GM18517 (cell line): ENCODE data around the gene ARAP1.

Experiments used
- ATAC-seq: cut with Tn5 transposase; IDR thresholded peaks from one replicate; pipeline ENCODE4 v1.9.1; 2021; ENCODE audit warnings: mild to moderate bottlenecking, moderate library complexity; ENCODE audit not compliant: unreplicated experiment

Gene ARAP1

GRCh38 chr11:72744474-72744873 is 7.7 kb downstream of the ARAP1 start:
- no peak for ATAC-seq

- ATAC-seq, result peak; percentile 76
Observed at GRCh38 chr11:72743321-72744221, 8.6 kb downstream of the ARAP1 start.

GRCh38 chr11:72742513-72743320 is 9.5 kb downstream of the ARAP1 start:
- ATAC-seq, result no peak

GRCh38 chr11:72741849-72742512 is 10.2 kb downstream of the ARAP1 start:
- no peak for ATAC-seq

GRCh38 chr11:72741429-72741833 is 10.8 kb downstream of the ARAP1 start:
- ATAC-seq, result no peak

- ATAC-seq, result no peak
Observed at GRCh38 chr11:72740562-72741428, 11.4 kb downstream of the ARAP1 start.

GRCh38 chr11:72740060-72740424 is 12.2 kb downstream of the ARAP1 start:
- no peak for ATAC-seq

GRCh38 chr11:72739240-72740059 is 12.8 kb downstream of the ARAP1 start:
- ATAC-seq, result no peak

DNA sequence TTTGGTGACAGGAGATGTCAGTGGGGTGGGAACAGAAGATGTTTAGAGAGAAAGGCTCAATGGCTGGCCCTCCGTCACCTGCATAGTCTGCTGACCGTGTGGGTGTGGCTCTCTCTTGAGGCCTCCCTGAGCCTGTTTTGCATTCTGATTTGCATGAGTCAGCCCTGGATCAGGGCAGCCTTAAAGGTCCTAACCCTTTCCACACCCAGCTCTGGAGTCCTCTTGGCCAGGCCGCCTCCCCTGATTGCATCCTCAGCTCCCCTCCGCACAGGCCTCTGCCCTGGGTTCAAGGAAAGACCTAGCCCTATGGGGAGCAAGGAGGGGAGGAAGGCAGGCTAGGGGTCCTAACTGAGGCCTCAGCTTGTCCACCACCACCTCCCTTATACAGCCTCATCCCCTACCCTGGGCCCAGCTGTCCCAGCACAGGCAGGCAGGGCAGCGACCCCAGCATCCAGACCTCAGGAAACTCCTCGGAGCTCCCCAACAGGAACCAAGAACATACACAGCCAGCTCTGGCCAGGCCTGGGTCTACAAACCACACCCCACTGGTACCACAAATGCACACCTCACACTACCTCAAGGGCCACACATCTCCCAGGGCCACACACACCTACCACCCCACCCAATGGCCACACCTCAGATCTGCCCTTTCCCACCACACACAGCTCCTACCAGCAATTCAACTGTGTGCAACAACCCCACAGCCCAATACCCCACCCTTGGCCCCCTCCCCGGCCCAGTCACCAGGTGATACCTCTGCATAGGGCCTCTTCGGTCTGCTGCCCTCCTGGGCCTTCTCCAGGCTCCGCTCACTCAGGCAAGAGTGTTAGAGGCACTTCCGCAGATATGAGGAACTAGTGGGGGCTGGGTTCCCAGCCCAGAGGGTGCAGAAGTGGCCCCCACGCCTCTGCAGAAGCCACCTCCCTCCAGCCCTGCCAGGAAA is 13.7 kb downstream of the ARAP1 start:
- no peak for ATAC-seq

DNA sequence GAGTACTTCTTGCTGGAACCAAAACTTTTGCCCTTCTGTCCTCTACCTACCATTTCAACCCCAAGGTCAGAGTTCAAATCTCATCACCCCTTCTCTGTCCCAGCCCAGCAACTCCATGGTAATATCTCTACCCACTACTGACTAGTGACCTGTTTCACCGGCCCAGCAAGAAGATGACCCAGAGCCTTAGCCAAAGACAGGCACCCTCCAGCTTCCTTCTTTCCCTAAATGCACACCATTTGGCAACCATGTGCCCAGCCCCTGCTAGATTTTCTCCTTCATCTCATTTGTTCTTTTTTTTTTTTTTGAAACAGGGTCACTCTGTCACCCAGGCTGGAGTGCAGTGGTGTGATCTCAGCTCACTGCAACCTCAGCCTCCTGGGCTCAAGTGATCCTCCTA is 14.9 kb downstream of the ARAP1 start:
- no peak for ATAC-seq

DNA sequence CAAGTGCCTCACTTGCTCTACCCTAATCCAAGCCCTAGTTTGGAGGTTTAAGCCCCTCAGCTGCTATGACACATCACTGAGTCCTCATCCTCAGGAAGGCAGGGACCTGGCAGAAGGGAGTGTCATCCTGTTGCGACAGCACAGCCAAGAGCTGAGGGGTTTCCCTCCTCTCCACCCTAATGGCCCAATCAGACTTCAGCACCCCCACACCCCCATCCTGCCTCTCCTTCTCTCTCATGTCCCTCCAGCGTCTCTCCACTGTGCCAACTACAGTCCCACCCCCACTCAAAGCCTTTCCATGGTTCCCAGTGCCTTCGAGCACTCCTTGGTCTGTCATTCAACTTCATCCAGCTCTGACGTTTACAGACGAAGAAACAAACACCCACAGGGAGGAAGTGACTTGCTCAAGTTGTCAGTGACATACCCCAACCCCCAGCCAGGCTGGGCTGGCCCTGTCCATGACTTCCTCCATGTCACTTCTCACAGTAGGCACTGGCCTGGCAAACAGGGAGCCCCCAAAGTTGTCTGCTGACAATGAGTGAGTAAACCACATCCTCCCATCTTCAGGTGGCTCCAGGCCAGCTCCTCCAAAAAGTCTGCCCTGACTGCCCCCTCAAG is 15.6 kb downstream of the ARAP1 start:
- ATAC-seq, result no peak

DNA sequence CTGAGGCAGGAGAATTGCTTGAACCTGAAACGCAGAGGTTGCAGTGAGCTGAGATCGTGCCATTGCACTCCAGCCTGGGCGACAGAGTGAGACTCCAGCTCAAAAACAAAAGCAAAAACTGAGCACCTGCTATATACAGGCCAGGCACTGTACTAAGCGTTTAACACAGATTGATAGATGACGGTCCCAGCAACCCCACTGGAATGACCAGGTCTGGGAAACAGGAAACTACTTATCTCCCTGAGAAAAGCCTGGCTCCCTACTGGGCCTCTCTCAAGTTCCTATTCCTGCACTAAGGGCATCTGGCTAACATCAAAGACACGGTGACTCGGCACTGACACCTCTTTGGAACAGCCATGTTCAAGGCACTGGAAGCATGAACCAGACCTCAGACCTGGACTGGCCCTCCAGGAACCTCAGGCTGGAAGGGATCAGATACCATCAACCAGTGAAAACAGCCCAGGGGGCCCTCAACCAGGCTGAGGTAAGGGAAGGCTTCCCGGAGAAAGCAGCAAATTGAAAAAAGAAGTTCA is 16.6 kb downstream of the ARAP1 start:
- no peak for ATAC-seq

DNA sequence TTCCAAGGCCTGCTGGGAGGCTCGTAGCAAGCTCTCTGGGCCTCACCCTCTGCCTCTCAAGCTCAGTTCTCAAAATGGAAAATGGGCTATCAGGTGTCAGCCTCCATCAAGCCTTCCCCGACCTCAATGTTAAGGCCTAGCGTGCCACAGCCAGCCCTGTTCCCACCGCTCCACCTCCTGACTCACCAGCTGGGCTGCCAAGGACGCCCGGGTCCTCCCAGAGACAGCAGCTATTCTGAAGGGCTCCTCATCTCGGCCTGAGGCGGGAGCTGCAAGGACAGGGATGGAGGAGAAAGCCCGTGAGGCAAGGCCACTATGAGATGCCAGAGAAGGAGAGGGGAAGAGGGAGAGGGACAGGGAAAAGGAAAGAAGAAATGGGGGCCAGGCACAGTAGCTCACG is 19.9 kb downstream of the ARAP1 start:
- ATAC-seq, result no peak

DNA sequence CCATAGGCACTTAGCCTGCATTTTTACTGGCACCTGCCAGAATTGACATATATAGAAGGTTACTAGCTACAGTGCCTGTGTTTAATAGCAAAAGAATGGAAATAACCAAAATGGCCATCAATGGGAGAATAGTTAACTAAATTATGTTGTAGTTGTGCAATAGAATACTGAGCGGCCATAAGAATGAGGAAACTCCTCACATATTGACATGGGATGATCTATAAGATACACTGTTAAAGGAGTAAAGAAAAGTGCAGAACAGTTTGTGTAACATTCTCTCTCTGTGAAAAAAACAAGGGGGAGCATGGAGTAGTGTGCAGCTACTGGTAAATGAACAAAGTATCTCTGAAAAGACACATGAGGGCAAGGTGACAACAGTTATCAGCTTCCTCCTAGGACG is 21.5 kb downstream of the ARAP1 start:
- ATAC-seq, result no peak

DNA sequence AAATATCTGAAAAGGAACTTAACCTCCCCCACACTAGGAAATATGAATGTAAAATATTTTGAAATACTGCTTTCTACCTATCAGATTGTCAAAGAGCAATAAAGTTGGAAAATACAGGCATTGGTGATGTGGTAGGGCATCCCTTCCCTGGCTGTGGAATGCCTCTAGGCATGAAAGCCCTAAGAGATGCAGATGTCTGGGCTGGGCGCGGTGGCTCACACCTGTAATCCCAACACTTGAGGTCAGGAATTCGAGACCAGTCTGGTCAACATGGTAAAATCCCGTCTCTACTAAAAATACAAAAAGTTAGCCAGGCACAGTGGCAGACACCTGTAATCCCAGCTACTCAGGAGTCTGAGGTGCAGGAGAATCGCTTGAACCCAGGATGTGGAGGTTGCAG is 22.0 kb downstream of the ARAP1 start:
- ATAC-seq, result no peak

DNA sequence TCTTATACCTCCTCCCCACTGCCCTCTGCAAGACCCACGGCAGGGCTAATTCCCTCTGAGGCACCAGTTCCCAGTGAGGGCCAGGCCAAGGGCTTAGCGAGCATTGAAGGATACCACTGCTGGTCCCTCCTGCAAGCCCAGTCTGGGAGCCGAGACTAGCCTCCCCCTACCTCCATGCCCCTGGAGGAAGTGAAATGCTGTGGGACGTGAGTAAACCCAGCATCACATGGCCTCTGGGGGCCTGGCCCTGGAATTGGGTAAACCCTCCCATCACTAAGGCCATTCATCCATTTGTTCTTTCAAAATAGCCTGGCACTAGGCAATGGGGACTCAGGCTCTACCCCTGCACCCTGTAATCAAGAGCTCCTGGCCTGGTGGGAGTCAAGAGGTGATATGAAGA is 24.7 kb downstream of the ARAP1 start:
- no peak for ATAC-seq

DNA sequence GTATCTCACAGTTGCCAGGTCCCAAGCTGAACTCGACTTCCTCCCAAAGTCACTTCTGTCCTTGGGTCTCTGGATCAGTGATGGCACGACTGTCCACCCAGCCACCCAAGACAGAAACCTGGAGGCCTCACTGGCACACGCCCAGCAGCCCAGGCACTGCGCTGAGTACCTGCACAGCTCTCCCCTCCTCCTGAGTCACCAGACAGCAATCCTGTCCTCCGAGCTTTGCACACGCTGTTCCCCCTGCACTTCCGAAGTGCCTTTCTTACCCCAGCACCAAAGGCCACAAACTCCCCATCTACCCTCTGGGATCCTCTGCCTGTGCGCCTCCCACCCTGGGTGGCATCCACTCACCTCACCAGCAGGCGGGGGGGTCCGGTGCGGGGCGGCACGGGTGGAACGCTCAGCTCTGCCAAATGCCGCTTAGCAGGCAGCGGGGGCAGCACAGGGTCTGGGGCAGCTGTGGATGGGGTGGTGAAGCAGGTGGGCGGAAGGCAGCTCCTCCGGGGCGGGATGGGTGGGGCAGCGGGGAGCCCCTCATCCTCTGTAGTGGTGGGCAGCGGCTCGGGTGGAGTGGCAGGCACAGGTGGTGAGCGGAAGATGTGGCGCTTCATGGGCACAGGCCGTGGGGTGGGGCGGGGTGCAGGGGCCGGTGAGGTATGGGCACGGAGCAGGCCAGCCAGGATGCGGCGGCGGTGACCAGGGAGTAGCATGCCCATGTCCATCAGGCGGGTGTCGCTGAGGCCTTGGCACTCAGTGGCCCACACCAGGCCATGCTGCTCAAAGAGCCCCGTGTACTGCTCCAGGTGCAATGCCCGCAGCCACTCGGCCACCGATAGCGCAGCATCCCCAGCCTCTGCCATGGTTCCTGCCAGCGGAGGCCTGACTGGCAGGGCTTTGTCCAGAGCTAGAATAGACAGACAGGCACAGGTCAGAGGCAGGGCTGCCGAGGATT is 25.7 kb downstream of the ARAP1 start:
- ATAC-seq, result no peak
